ENCODE data around the gene TRIM65.

DNA sequence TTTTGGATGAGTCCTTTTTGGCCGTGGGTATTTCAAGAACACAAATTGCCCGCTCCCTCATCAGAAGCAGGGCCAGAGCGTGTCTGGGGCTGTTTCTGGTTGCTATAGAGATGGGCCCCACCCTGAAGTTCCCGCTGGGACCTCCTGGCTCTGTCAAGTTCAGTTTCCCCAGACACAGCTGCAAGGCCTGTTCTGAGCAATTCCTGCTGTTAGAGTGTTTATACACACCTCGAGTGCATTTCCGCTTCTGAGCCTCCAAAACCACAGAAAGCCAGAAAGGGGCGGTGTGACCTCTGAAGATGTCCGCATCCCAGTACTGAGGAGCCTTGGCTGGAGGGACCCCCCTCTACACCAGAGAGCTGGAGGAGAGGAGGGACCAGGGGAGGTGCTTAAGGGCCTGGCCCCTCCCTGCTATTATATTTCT is 32.3 kb downstream of the TRIM65 start:
- TF ChIP-seq, protein P1, sequence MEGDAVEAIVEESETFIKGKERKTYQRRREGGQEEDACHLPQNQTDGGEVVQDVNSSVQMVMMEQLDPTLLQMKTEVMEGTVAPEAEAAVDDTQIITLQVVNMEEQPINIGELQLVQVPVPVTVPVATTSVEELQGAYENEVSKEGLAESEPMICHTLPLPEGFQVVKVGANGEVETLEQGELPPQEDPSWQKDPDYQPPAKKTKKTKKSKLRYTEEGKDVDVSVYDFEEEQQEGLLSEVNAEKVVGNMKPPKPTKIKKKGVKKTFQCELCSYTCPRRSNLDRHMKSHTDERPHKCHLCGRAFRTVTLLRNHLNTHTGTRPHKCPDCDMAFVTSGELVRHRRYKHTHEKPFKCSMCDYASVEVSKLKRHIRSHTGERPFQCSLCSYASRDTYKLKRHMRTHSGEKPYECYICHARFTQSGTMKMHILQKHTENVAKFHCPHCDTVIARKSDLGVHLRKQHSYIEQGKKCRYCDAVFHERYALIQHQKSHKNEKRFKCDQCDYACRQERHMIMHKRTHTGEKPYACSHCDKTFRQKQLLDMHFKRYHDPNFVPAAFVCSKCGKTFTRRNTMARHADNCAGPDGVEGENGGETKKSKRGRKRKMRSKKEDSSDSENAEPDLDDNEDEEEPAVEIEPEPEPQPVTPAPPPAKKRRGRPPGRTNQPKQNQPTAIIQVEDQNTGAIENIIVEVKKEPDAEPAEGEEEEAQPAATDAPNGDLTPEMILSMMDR (conservative IDR thresholded peaks at IDR 0.05), result no peak
- no peak for TF ChIP-seq ZFX (IDR thresholded peaks at IDR 0.05)

All from C4-2B (cell line).